ENCODE data around the gene SMIM44.
"Not testable (repeated sequence)": the region's sequence is repeated elsewhere in the genome, so short reads cannot be mapped to it uniquely, and the experiment has no call there.

SMIM44 gene

GRCh38 chr19:3483226-3483628 is at the start of gene SMIM44:
Gene SMIM44, minus strand, starts transcription at chr19:3483441. Its CDS starts 38 bp downstream, at chr19:3483403.
- no peak for DNase-seq

- DNase-seq = no peak
These were observed 49.8 kb upstream of the SMIM44 start for GRCh38 chr19:3533033-3533432.

- DNase-seq = no peak
These were observed 49.0 kb upstream of the SMIM44 start for GRCh38 chr19:3532154-3532786.

- no peak for DNase-seq
These were observed 48.5 kb upstream of the SMIM44 start for GRCh38 chr19:3531716-3532115.

GRCh38 chr19:3530389-3530788 is 47.1 kb upstream of the SMIM44 start:
- no peak for DNase-seq

- DNase-seq = not testable (repeated sequence)
These were observed 46.1 kb upstream of the SMIM44 start for GRCh38 chr19:3529299-3529698.

- DNase-seq = no peak
These were observed 45.4 kb upstream of the SMIM44 start for GRCh38 chr19:3528539-3529211.

- DNase-seq = no peak
These were observed 44.8 kb upstream of the SMIM44 start for GRCh38 chr19:3528080-3528479.

GRCh38 chr19:3527238-3527910 is 44.1 kb upstream of the SMIM44 start:
- DNase-seq = no peak

GRCh38 chr19:3526507-3527237 is 43.4 kb upstream of the SMIM44 start:
- DNase-seq = no peak

GRCh38 chr19:3524904-3525451 is 41.7 kb upstream of the SMIM44 start:
- DNase-seq = no peak

GRCh38 chr19:3524078-3524842 is 41.0 kb upstream of the SMIM44 start:
- DNase-seq = no peak

- no peak for DNase-seq
These were observed 40.3 kb upstream of the SMIM44 start for GRCh38 chr19:3523361-3524077.

- DNase-seq = no peak
These were observed 39.5 kb upstream of the SMIM44 start for GRCh38 chr19:3522421-3523360.

GRCh38 chr19:3521104-3521445 is 37.8 kb upstream of the SMIM44 start:
- no peak for DNase-seq

GRCh38 chr19:3520166-3521103 is 37.2 kb upstream of the SMIM44 start:
- DNase-seq = no peak

- DNase-seq = no peak
These were observed 35.9 kb upstream of the SMIM44 start for GRCh38 chr19:3519126-3519525.

- DNase-seq = no peak
These were observed 35.4 kb upstream of the SMIM44 start for GRCh38 chr19:3518659-3519058.

GRCh38 chr19:3518255-3518654 is 35.0 kb upstream of the SMIM44 start:
- DNase-seq = no peak
